HL-60/S4 treated with phorbol 12-myristate 13-acetate at 8.2 ng/mL for 4 days and 3 days (cell line): ENCODE data around the gene SLX4IP.

Experiments used
- in situ Hi-C: fragments of 300-500 bp; cut with MboI; formaldehyde crosslinking; loops from 2 replicates; pipeline ENCODE4 v1.15.0; 2022; ENCODE audit warnings: low sequenced_read_pairs

SLX4IP gene

DNA sequence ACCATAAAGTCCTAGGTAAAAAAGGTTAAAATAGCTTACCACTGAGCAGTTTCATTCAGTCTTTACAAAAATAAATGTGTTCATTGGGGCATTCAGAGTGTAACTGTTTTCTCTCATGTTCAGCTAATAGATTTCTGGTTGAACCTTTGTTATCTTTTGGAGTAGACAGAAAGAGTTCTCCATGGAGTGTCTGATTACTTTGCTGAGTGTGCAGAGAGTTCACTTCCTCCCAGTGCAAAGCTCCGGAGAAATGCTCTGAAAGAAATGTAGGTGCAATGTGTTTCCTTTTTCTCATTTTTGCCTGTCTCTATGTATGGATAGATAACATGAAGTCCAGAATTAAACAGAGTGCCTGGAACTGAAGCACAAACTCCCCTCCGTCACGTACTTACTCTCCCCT is 186.0 kb downstream of the SLX4IP start:
- in situ Hi-C loops = no loop called here

DNA sequence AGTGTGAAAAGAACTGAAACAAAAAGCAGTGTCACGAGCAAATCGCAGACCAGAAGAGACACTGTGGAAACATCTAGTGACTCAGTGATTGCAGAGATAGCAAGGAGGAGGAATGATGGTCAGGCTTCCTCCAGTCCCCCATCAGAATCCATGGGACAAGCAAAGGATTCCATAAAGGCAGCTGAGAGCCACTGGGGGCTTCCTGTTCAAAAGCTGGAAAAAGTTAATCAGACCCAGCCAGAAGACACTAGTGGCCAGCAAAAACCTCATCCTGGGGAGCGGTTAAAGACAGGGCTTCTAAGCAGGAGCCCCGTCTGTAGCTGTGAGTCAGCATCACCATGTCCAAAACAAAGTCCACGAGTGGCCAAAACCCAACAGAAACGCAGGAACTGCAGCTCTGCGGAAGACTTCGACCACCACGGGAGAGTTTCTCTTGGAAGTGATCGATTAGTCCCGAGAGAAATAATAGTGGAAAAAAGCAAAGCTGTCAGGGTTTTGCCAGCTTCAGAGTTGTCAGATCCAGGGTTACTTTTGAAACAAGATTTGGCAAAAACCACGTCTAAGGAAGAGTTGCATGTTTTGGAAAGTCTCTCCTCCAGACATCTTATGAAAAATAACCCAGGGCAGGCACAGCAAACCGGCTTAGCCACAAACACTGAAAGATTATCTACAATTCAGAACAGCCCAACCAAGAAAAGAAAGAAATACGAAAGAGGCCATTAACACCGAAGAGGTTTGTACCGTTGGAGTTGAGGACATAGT is 187.7 kb downstream of the SLX4IP start:
- in situ Hi-C loops = no loop called here

DNA sequence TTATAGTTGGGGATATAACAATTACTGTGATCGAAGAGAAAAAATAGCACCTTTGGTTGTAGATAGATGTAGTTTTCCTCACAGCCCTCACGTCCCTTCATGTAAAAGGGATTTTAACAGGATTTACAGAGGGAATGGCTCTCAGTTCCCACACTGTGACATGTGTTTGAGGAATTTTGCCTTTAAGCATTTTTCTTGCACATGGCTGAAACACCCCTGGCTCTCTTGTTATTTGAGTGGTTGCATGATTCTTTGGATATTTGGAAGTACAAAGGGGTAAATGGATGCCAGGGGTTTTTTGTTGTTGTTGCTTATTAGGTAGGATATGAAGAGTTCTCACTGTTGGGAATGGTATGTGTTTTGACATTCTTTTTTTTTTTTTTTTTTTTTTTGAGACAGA is 190.5 kb downstream of the SLX4IP start:
- in situ Hi-C loops = loop anchor here (25.0 kb wide), 1 partner anchor 163 kb away; no protein-coding TSS in a partner anchor

GRCh38 chr20:10626896-10627295 is 191.8 kb downstream of the SLX4IP start:
- in situ Hi-C loops = loop anchor here (25.0 kb wide), 1 partner anchor 165 kb away; no protein-coding TSS in a partner anchor

GRCh38 chr20:10629946-10630650 is 195.0 kb downstream of the SLX4IP start:
- in situ Hi-C loops = loop anchor here (25.0 kb wide), 1 partner anchor 168 kb away; no protein-coding TSS in a partner anchor

DNA sequence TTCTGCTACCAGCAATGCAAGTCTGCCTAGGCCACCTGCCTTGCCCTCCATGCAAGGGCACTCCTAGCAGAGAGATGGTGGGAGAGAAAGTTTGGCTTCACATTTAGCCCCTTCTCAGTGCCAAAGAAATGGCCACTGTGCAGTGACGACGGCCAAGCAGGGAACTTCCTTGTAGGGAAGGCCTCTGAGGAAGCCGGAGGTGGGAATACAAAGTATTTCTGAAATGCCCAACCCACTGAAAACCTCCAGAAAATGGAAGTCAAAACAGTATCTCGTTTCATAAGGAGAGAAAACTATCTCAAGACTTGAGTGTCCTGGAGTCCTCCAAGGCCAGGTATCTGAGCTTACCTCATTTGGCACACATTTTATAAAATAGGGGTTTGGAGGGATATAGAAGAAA is 196.0 kb downstream of the SLX4IP start:
- in situ Hi-C loops = loop anchor here (25.0 kb wide), 1 partner anchor 169 kb away; no protein-coding TSS in a partner anchor

- in situ Hi-C loops = loop anchor here (25.0 kb wide), 1 partner anchor 171 kb away; no protein-coding TSS in a partner anchor
These were observed 197.8 kb downstream of the SLX4IP start for GRCh38 chr20:10632721-10633509.

- in situ Hi-C loops = loop anchor here (25.0 kb wide), 1 partner anchor 171 kb away; no protein-coding TSS in a partner anchor
These were observed 198.6 kb downstream of the SLX4IP start for GRCh38 chr20:10633718-10634117.

DNA sequence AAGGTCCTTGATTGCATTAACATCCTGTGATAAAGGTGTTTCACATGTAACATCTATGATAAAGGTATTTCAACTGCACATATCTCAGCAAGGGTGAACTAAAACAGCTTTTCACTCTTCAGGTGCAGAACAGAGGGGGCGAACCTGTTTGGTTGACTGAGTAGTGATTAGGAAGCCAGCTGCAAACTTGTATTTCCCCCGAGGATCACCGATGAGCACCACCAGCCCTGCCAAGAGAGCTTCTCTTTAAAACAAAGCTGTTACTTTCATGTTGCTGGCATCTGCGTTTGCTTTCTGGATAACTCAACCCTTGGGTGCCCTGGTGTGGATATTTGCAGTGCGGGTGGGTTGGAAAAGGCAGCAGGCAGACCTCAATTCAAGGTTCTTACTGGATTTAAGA is 199.1 kb downstream of the SLX4IP start:
- in situ Hi-C loops = loop anchor here (25.0 kb wide), 1 partner anchor 172 kb away; no protein-coding TSS in a partner anchor

DNA sequence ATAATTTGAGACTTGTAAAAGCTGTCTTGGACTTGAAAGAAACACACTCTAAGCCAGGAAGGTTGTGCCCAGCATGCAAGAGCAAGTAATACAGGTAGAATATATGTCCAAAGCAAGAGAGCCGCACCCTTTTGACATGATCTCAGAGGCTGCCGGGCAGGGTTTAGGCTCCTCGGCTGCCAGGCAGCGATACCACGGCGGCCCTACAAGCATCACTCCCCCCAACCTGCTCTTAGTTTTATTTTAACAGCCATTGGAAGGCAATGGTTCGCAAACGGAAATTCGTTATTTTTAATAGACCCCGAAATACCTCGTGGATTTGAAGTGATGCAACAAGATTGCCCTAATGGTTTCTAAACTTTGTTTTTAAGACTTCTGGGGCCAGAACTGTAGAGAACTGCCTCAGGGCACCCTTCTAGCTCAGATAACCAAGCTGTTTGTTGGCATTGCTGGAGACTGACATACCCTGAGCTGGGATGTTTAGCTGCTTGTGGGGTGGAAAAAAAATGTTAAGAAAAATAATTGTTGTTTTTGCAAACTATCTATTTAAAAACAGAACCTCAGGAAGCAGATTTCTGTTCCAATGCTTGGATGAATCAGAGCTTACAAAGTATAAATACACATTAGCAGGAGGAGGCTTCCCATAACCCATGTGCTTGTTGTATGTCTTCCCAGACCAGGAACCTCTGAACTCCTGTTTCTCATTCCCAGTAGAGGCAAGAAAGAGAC is 199.7 kb downstream of the SLX4IP start:
- in situ Hi-C loops = loop anchor here (25.0 kb wide), 1 partner anchor 173 kb away; no protein-coding TSS in a partner anchor

- in situ Hi-C loops = loop anchor here (25.0 kb wide), 1 partner anchor 173 kb away; no protein-coding TSS in a partner anchor
These were observed 200.5 kb downstream of the SLX4IP start for GRCh38 chr20:10635476-10636208.

- in situ Hi-C loops = loop anchor here (25.0 kb wide), 1 partner anchor 174 kb away; no protein-coding TSS in a partner anchor
These were observed 201.3 kb downstream of the SLX4IP start for GRCh38 chr20:10636326-10636818.

GRCh38 chr20:10637031-10637559 is 202.0 kb downstream of the SLX4IP start:
- in situ Hi-C loops = loop anchor here (25.0 kb wide), 1 partner anchor 175 kb away; no protein-coding TSS in a partner anchor

DNA sequence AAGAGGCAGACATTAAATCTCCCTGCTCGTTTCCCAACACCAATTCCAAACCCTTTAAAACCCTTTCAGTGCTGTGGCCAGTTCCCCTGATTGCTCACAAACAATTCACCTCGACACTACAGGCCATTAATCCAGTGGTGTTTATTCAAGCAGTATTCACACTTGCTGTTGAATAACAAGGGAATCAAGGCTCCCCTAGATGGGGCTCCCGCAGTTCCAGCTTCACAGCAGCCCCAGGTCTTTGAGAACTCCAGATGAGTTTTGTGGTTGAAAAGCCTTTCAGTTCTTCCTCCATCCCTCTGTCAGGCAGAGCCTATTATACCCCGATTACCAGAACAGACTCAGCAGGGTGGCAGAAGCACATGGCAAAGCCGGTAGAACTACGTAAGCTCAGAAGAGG is 202.5 kb downstream of the SLX4IP start:
- in situ Hi-C loops = loop anchor here (25.0 kb wide), 1 partner anchor 175 kb away; no protein-coding TSS in a partner anchor

- in situ Hi-C loops = loop anchor here (25.0 kb wide), 1 partner anchor 177 kb away; no protein-coding TSS in a partner anchor
These were observed 204.1 kb downstream of the SLX4IP start for GRCh38 chr20:10639077-10639736.

DNA sequence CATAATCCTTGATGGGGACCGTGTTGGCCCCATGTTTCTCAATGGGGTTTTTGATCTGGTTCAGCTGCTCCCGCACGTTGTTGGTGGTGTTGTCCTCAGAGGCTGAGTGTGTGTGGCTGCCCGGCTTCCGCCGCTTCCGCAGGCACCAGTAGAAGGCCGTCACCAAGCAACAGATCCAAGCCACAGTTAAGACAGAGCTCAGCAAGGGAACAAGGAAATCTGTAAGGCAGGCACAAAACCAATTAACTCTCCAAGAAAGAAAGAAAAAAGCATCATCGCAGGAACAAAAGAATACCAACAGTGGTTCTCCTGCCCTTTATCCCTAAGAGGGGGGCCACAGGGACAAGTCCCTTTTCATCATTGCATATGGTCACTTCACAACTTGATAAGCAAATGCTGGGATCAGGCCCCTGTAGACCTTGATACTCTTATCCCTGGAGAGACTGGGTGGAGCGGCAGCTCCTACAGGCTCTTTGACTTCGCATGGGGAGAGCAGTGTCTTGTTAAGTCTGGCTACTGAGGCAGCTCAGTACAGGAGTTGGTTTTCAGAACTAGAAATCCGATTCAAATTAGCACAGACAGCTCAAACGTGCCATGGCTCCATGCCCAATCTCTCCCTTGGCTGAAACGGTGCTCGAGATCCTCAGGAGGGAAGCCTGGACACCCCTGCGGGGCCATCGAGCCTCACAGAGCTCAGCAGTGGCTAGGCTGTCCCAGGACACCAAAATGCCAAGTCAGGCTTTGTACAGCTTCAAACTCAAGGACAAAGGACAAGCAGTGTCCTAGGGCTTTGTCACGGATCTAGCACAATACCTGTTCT is 204.8 kb downstream of the SLX4IP start:
- in situ Hi-C loops = loop anchor here (25.0 kb wide), 1 partner anchor 178 kb away; no protein-coding TSS in a partner anchor

GRCh38 chr20:10640897-10641296 is 205.8 kb downstream of the SLX4IP start:
- in situ Hi-C loops = loop anchor here (25.0 kb wide), 1 partner anchor 179 kb away; no protein-coding TSS in a partner anchor
